Measurements from ENCODE around the gene COPS4.
"Not testable (repeated sequence)": the region's sequence is repeated elsewhere in the genome, so short reads cannot be mapped to it uniquely, and the experiment has no call there.

The COPS4 gene

DNA sequence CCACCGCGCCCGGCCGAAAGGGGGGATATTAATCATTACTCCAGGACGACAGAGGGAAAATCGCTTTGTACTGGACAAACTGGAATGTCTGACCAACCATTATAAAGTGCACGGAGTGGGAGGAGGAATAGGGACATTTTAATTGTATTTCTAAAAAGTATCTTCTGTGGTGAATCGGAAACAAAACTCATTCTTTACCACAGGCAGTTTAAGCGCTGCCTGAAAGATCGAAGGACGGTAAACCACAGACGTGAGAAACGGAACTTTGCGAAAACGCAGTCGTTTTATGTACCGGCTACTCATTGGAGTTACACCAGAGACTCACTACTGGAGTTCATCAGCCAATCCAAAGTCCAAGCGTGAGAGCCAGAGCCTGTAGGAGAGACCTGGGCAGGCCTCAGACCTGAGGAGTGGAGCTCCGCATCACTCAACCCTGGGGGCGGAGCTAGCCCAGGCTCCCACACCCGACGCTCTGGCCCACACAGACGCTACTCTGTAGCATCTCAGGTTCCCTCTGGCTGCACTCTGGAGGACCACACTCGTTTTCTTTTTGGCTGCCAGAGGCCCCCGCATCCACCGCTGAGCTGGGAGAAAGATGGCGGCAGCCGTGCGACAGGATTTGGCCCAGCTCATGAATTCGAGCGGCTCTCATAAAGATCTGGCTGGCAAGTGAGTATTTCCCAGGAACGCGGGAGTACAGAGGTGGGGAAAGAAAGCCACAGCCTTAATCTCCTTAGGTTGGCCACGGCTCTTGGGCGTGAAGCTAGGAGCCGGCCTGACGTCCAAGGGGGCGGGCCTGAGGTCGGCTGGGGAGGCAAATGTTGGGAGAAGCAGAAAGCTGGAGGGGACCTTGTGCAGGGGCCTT lies at the start of gene COPS4:
Gene COPS4 (plus strand): TSS at position 554 of the 865 bp plus-strand sequence. CDS start 42 bp downstream, at position 596.
- TF ChIP-seq CTCF (IDR thresholded peaks at IDR 0.05; ENCODE audit: insufficient read depth, low read length, poor library complexity, severe bottlenecking) = no peak
- H3K27me3 ChIP-seq (replicated peaks; ENCODE audit: control insufficient read depth, insufficient read depth, low read length) = no peaks in the 10 kb centered on the region
- peak; percentile 97 for DNase-seq (ENCODE audit: extremely low read depth, insufficient read length)
- peak within 1 kb of the TSS; percentile 91 for H3K4me3 ChIP-seq (replicated peaks; ENCODE audit: low read depth, low read length)
- H3K36me3 ChIP-seq (ENCODE audit: control insufficient read depth, insufficient read depth, low read length) = no peaks in the 10 kb centered on the region

- not testable (repeated sequence) for H3K4me3 ChIP-seq (replicated peaks; ENCODE audit: low read depth, low read length); H3K27me3 ChIP-seq (replicated peaks; ENCODE audit: control insufficient read depth, insufficient read depth, low read length); H3K36me3 ChIP-seq (ENCODE audit: control insufficient read depth, insufficient read depth, low read length); DNase-seq (ENCODE audit: extremely low read depth, insufficient read length)
These were observed 47.5 kb upstream of the COPS4 start for GRCh38 chr4:82987519-82987918.

GRCh38 chr4:82988323-82988832 lies 46.6 kb upstream of the COPS4 start:
- no peak overlapping the region for H3K4me3 ChIP-seq (replicated peaks; ENCODE audit: low read depth, low read length)
- no peak for DNase-seq (ENCODE audit: extremely low read depth, insufficient read length)
- H3K36me3 ChIP-seq (ENCODE audit: control insufficient read depth, insufficient read depth, low read length) = no peaks in the 10 kb centered on the region
- no peaks in the 10 kb centered on the region for H3K27me3 ChIP-seq (replicated peaks; ENCODE audit: control insufficient read depth, insufficient read depth, low read length)
- no peak for TF ChIP-seq CTCF (IDR thresholded peaks at IDR 0.05; ENCODE audit: insufficient read depth, low read length, poor library complexity, severe bottlenecking)

GRCh38 chr4:82989575-82990429 lies 45.2 kb upstream of the COPS4 start:
- DNase-seq (ENCODE audit: extremely low read depth, insufficient read length) = no peak
- Histone ChIP-seq H3K36me3 (ENCODE audit: control insufficient read depth, insufficient read depth, low read length) (no peaks in the 10 kb centered on the region), H3K27me3 (replicated peaks; ENCODE audit: control insufficient read depth, insufficient read depth, low read length) (no peaks in the 10 kb centered on the region), H3K4me3 (replicated peaks; ENCODE audit: low read depth, low read length) (peak overlapping the region; percentile 28; the same call in 1 of the 2 replicates)
- TF ChIP-seq CTCF (IDR thresholded peaks at IDR 0.05; ENCODE audit: insufficient read depth, low read length, poor library complexity, severe bottlenecking) = no peak

DNA sequence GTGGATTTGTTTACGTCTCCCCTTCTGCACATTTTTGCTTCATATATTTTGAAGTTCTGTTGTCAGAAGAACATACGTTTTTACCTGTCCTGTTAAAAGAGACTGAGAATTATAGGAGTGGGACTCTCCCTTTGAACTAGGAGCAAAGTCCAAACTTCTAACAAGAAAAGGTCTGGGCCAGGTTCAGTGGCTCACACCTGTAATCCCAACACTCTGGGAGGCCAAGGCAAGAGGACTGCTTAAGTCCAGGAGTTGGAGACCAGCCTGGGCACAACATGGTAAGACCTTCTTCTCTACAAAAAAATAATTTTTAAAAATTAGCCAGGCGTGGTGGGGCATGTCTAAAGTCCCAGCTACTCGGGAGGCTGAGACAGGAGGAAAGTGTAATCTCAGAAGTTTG lies 40.1 kb upstream of the COPS4 start:
- TF ChIP-seq CTCF (IDR thresholded peaks at IDR 0.05; ENCODE audit: insufficient read depth, low read length, poor library complexity, severe bottlenecking) = no peak
- DNase-seq (ENCODE audit: extremely low read depth, insufficient read length) = no peak
- Histone ChIP-seq H3K36me3 (ENCODE audit: control insufficient read depth, insufficient read depth, low read length) (no peaks in the 10 kb centered on the region), H3K27me3 (replicated peaks; ENCODE audit: control insufficient read depth, insufficient read depth, low read length) (no peaks in the 10 kb centered on the region), H3K4me3 (replicated peaks; ENCODE audit: low read depth, low read length) (no peak overlapping the region)

DNA sequence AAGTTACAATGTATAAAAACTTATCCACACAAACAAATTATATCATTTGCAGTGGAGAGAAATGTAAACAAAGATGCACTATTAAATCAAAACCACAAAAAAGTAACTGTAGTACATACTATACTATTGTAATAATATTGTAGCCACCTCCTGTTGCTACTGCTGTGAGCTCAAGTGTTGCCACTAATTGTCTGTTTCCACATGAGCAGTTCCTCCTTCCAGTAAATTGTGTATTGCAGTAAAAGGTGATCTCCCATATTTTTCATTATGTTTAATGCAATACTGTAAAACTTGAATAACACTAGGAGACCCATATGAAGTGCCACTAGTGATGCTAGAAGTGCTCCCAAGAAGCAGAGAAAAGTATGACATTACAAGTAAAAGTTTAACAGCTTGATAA lies 36.1 kb upstream of the COPS4 start:
- TF ChIP-seq CTCF (IDR thresholded peaks at IDR 0.05; ENCODE audit: insufficient read depth, low read length, poor library complexity, severe bottlenecking) = no peak
- H3K27me3 ChIP-seq (replicated peaks; ENCODE audit: control insufficient read depth, insufficient read depth, low read length) = no peaks in the 10 kb centered on the region
- no peaks in the 10 kb centered on the region for H3K36me3 ChIP-seq (ENCODE audit: control insufficient read depth, insufficient read depth, low read length)
- no peak overlapping the region for H3K4me3 ChIP-seq (replicated peaks; ENCODE audit: low read depth, low read length)
- no peak for DNase-seq (ENCODE audit: extremely low read depth, insufficient read length)

Data from GM06990 (cell line).